Skin epidermis (tissue), 12 donors: ENCODE data around the gene BTG4.

Experiments
- H3K27ac ChIP-seq, 21 experiments: fragments of 200-600 bp; sonication (generic) in 11 of 21; one replicate each; pipeline ENCODE4 v1.5.0; 2020; ENCODE audit warnings: mild to moderate bottlenecking in 3 of 21, inconsistent platforms in 2 of 21, moderate library complexity in 2 of 21
- H3K4me3 ChIP-seq, 7 experiments: fragments of 200-600 bp; sonication (generic) in 2 of 7; one replicate each; pipeline ENCODE4 v1.5.0; 2020; ENCODE audit warnings: inconsistent platforms in 2 of 7, mild to moderate bottlenecking in 2 of 7, moderate library complexity in 1 of 7

BTG4 gene

GRCh38 chr11:111512296-111513239 is at the start of gene BTG4:
Gene BTG4 (minus strand): TSS chr11:111512386. CDS start chr11:111498776, 13,610 bp downstream.
- H3K4me3 ChIP-seq = peak within 1 kb of the TSS; percentile 37 to 43 (median 42)
- H3K27ac ChIP-seq = peak within 1 kb of the TSS in 10 of 21 experiments; percentile 13 to 73 (median 40)

- Histone ChIP-seq H3K4me3 (no peak overlapping the region), H3K27ac (peak overlapping the region in 1 of 21 experiments; percentile 43)
Measured at GRCh38 chr11:111561791-111562325, 49.7 kb upstream of the BTG4 start.

GRCh38 chr11:111561306-111561705 is 49.1 kb upstream of the BTG4 start:
- Histone ChIP-seq H3K27ac (no peak overlapping the region), H3K4me3 (no peak overlapping the region)

GRCh38 chr11:111560800-111561199 is 48.6 kb upstream of the BTG4 start:
- Histone ChIP-seq H3K27ac (no peak overlapping the region), H3K4me3 (no peak overlapping the region)

- Histone ChIP-seq H3K27ac (no peak overlapping the region), H3K4me3 (no peak overlapping the region)
Measured at GRCh38 chr11:111559800-111560464, 47.7 kb upstream of the BTG4 start.

- Histone ChIP-seq H3K4me3 (no peak overlapping the region), H3K27ac (peak overlapping the region in 4 of 21 experiments; percentile 0 to 68 (median 39))
Measured at GRCh38 chr11:111557425-111558111, 45.4 kb upstream of the BTG4 start.

- Histone ChIP-seq H3K4me3 (no peak overlapping the region), H3K27ac (no peak overlapping the region)
Measured at GRCh38 chr11:111555255-111555654, 43.1 kb upstream of the BTG4 start.

GRCh38 chr11:111554532-111554931 is 42.3 kb upstream of the BTG4 start:
- no peak overlapping the region for H3K4me3 ChIP-seq
- no peak overlapping the region for H3K27ac ChIP-seq

GRCh38 chr11:111550258-111550657 is 38.1 kb upstream of the BTG4 start:
- H3K27ac ChIP-seq = no peak overlapping the region
- H3K4me3 ChIP-seq = no peak overlapping the region

- Histone ChIP-seq H3K27ac (no peak overlapping the region), H3K4me3 (no peak overlapping the region)
Measured at GRCh38 chr11:111549869-111550203, 37.6 kb upstream of the BTG4 start.

GRCh38 chr11:111549196-111549868 is 37.1 kb upstream of the BTG4 start:
- Histone ChIP-seq H3K4me3 (no peak overlapping the region), H3K27ac (no peak overlapping the region)

- Histone ChIP-seq H3K4me3 (no peak overlapping the region), H3K27ac (no peak overlapping the region)
Measured at GRCh38 chr11:111548525-111548924, 36.3 kb upstream of the BTG4 start.

- no peak overlapping the region for H3K27ac ChIP-seq
Measured at GRCh38 chr11:111542606-111543275, 30.6 kb upstream of the BTG4 start.

GRCh38 chr11:111541254-111542061 is 29.3 kb upstream of the BTG4 start:
- Histone ChIP-seq H3K27ac (peak overlapping the region in 17 of 21 experiments; percentile 8 to 76 (median 55)), H3K4me3 (peak overlapping the region; percentile 22 to 49 (median 45))

More at GRCh38 chr11:111542606-111543275, 30.6 kb upstream of the BTG4 start:
- H3K4me3 ChIP-seq = no peak overlapping the region

GRCh38 chr11:111540937-111541253 is 28.7 kb upstream of the BTG4 start:
- H3K27ac ChIP-seq = peak overlapping the region in 18 of 21 experiments; percentile 8 to 76 (median 52)
- H3K4me3 ChIP-seq = peak overlapping the region; percentile 22 to 49 (median 45)

- H3K4me3 ChIP-seq = peak within 1 kb of the TSS; percentile 22 to 49 (median 45)
- H3K27ac ChIP-seq = peak within 1 kb of the TSS in 19 of 21 experiments; percentile 8 to 76 (median 48)
Measured at GRCh38 chr11:111540114-111540936, 28.1 kb upstream of the BTG4 start, which contains the start of gene LAYN. Gene LAYN (plus strand): TSS chr11:111540720. CDS start chr11:111540844, 124 bp downstream.
